HCT116 (cell line): Measurements from ENCODE around the gene PAX8. TPM values are rescaled to one million over a fixed set of nuclear protein-coding genes. Genes with fewer than 3 reads are reported as not detected.

ENCODE experiments used
- ATAC-seq: fragments of 200-7000 bp; cut with Tn5 transposase; 2 replicates; pipeline ENCODE4 v1.9.1; 2020; ENCODE audit warnings: mild to moderate bottlenecking, moderate library complexity
- BruUV-seq: library from RNA; stranded (reverse); fragments of 400-500 nt; replicated peaks from 2 replicates; lab custom pipeline; 2021; lab: Mats Ljungman, UMichigan
- CTCF ChIA-PET: fragments of 300-600 bp; sonication (Branson Sonifier 250); formaldehyde crosslinking; loops from one replicate; lab custom pipeline; 2021; ENCODE audit warnings: antibody characterized with exemption; lab: Charles Lee
- POLR2A ChIA-PET: fragments of 300-600, 350-600 bp; sonication (Branson Sonifier 250); formaldehyde crosslinking; loops from one replicate; lab custom pipeline; 2021; ENCODE audit warnings: antibody characterized with exemption; lab: Charles Lee
- RAD21 ChIA-PET, 2 experiments: fragments of 300-600 bp; sonication (Branson Sonifier 250); formaldehyde crosslinking; loops; one replicate each; lab custom pipeline; 2023; ENCODE audit warnings: low total read pairs in 2 of 2; ENCODE audit not compliant: uncharacterized antibody in 2 of 2, unreplicated experiment in 2 of 2, low non-redundant PET in 1 of 2; lab: Charles Lee
- DNase-seq: peaks from one replicate; pipeline ENCODE4 v3.0.0-alpha.2; 2010; ENCODE audit warnings: low read depth, low spot score
- H2AFZ ChIP-seq: fragments of 200-600 bp; shearing (Covaris generic), sonication (generic); 2 replicates; pipeline ENCODE4 v1.6.1; 2017; ENCODE audit warnings: low read depth, mixed run types, mixed read lengths, antibody characterized with exemption, low read length; ENCODE audit not compliant: poor library complexity, severe bottlenecking
- H3K27ac ChIP-seq: 2 replicates; pipeline ENCODE4 v1.5.1; 2012; ENCODE audit warnings: low read depth, low read length
- H3K27me3 ChIP-seq: fragments of 200-600 bp; sonication (generic); 2 replicates; pipeline ENCODE4 v1.6.1; 2016; ENCODE audit warnings: mixed run types, low read length, mixed read lengths; ENCODE audit not compliant: insufficient read depth
- H3K36me3 ChIP-seq, 2 experiments: fragments of 200-500 bp in 1 of 2; fragments of 200-600 bp in 1 of 2; sonication (Bioruptor generic) in 1 of 2; sonication (generic) in 1 of 2; 2 replicates each; pipeline versions ENCODE4 v1.5.1 to v1.6.1; 2014 to 2016; ENCODE audit warnings: low read length in 2 of 2, inconsistent platforms in 1 of 2, mixed read lengths in 1 of 2, mixed run types in 1 of 2; ENCODE audit not compliant: insufficient read depth in 2 of 2, control insufficient read depth in 1 of 2
- H3K4me1 ChIP-seq, 2 experiments: fragments of 200-600 bp in 1 of 2; sonication (generic) in 1 of 2; 2 replicates each; pipeline versions ENCODE4 v1.5.1 to v1.6.1; 2012 to 2017; ENCODE audit warnings: low read length in 2 of 2, inconsistent platforms in 1 of 2, mild to moderate bottlenecking in 1 of 2, mixed read lengths in 1 of 2, mixed run types in 1 of 2, moderate library complexity in 1 of 2; ENCODE audit not compliant: insufficient read depth in 2 of 2, control insufficient read depth in 1 of 2
- H3K4me2 ChIP-seq: fragments of 200-600 bp; sonication (generic); 2 replicates; pipeline ENCODE4 v1.6.1; 2017; ENCODE audit warnings: mixed run types, low read length, mixed read lengths
- H3K4me3 ChIP-seq, 2 experiments: fragments of 200-600 bp in 1 of 2; sonication (generic) in 1 of 2; replicated peaks in 1 of 2; 2 replicates each; pipeline ENCODE4 v1.5.1; 2011 to 2016; ENCODE audit warnings: low read length in 2 of 2, control low read depth in 1 of 2, low read depth in 1 of 2, mild to moderate bottlenecking in 1 of 2, mixed read lengths in 1 of 2, mixed run types in 1 of 2
- H3K79me2 ChIP-seq: fragments of 200-600 bp; sonication (generic); 2 replicates; pipeline ENCODE4 v1.6.1; 2017; ENCODE audit warnings: mild to moderate bottlenecking, mixed run types, low read length, moderate library complexity, mixed read lengths; ENCODE audit not compliant: insufficient read depth
- H3K9ac ChIP-seq: fragments of 200-600 bp; sonication (generic); 2 replicates; pipeline ENCODE4 v1.6.1; 2016; ENCODE audit warnings: low read length, mixed read lengths
- H3K9me2 ChIP-seq: fragments of 200-600 bp; sonication (generic), shearing (Covaris generic); 2 replicates; pipeline ENCODE4 v1.6.1; 2017; ENCODE audit warnings: mixed run types, mild to moderate bottlenecking, moderate library complexity; ENCODE audit not compliant: insufficient read depth
- H3K9me3 ChIP-seq, 2 experiments: fragments of 200-500 bp in 1 of 2; fragments of 200-600 bp in 1 of 2; sonication (Bioruptor generic) in 1 of 2; sonication (generic) in 1 of 2; 2 replicates each; pipeline ENCODE4 v1.6.1; 2014 to 2017; ENCODE audit warnings: low read length in 2 of 2, mixed read lengths in 2 of 2, inconsistent platforms in 1 of 2, low read depth in 1 of 2, mild to moderate bottlenecking in 1 of 2, mixed run types in 1 of 2, moderate library complexity in 1 of 2; ENCODE audit not compliant: control insufficient read depth in 1 of 2, insufficient read depth in 1 of 2
- H4K20me1 ChIP-seq: fragments of 200-600 bp; sonication (generic), shearing (Covaris generic); 2 replicates; pipeline ENCODE4 v1.6.1; 2017; ENCODE audit warnings: mixed run types, mild to moderate bottlenecking, moderate library complexity; ENCODE audit not compliant: insufficient read depth
- ATF3 ChIP-seq: IDR thresholded peaks from 2 replicates; pipeline ENCODE4 v1.6.1; 2012
- FOSL1 ChIP-seq: IDR thresholded peaks from 2 replicates; pipeline ENCODE4 v1.6.1; 2012; ENCODE audit warnings: low read depth
- JUND ChIP-seq: IDR thresholded peaks from 2 replicates; pipeline ENCODE4 v1.6.1; 2012
- POLR2AphosphoS5 ChIP-seq: IDR thresholded peaks from 2 replicates; pipeline ENCODE4 v1.6.1; 2011; ENCODE audit warnings: mild to moderate bottlenecking, low read depth, low read length, moderate library complexity
- SIN3A ChIP-seq: IDR thresholded peaks from 2 replicates; pipeline ENCODE4 v1.6.1; 2012; ENCODE audit warnings: low read depth
- SP1 ChIP-seq: IDR thresholded peaks from 2 replicates; pipeline ENCODE4 v1.6.1; 2012; ENCODE audit warnings: low read depth
- TCF7L2 ChIP-seq: IDR thresholded peaks from 2 replicates; pipeline ENCODE4 v1.7.0; 2011; ENCODE audit warnings: borderline replicate concordance, inconsistent platforms; ENCODE audit not compliant: insufficient read depth, insufficient read length; ENCODE audit errors: extremely low read depth
- YY1 ChIP-seq: IDR thresholded peaks from 2 replicates; pipeline ENCODE4 v1.6.1; 2011; ENCODE audit warnings: low read length, low read depth, moderate library complexity, mild to moderate bottlenecking; ENCODE audit not compliant: insufficient replicate concordance; ENCODE audit errors: extremely low read depth
- ZNF274 ChIP-seq: fragments of 200-500 bp; sonication (Bioruptor generic); IDR thresholded peaks from 2 replicates; pipeline ENCODE4 v1.6.1; 2014; ENCODE audit warnings: mild to moderate bottlenecking, low read depth, low read length, inconsistent platforms
- intact Hi-C: fragments of 100-400 bp; cut with micrococcal nuclease; formaldehyde crosslinking; loops from 2 replicates; pipeline ENCODE4 v1.10.0; 2022
- total RNA-seq: library from RNA; stranded (reverse); gene quantifications from one replicate; pipeline ENCODE4 v1.2.1, GENCODE V29; 2021; ENCODE audit not compliant: unreplicated experiment
- TF ChIP-seq, protein P1 (sequence below): IDR thresholded peaks from 2 replicates; pipeline ENCODE4 v1.6.1; 2012
- TF ChIP-seq, protein P2 (sequence below), 3 experiments: fragments of 200-600 bp in 1 of 3; sonication (generic) in 1 of 3; IDR thresholded peaks in 2 of 3; conservative IDR thresholded peaks in 1 of 3; 2 replicates each; pipeline ENCODE4 v1.5.1; 2012 to 2017; ENCODE audit warnings: low read depth in 2 of 3, low read length in 2 of 3, antibody characterized with exemption in 1 of 3, borderline replicate concordance in 1 of 3, control low read depth in 1 of 3, mild to moderate bottlenecking in 1 of 3, mixed read lengths in 1 of 3, mixed run types in 1 of 3, moderate library complexity in 1 of 3; ENCODE audit not compliant: insufficient read depth in 1 of 3

PAX8 gene
- total RNA-seq, 1 experiment from 2014 or later = 4.4 TPM

- CTCF ChIA-PET = no interaction called here
- H3K9me3 ChIP-seq = no peaks in the 10 kb centered on the region
Measured at GRCh38 chr2:113172721-113173541, 105.8 kb downstream of the PAX8 start.

More at GRCh38 chr2:113172721-113173541, 105.8 kb downstream of the PAX8 start:
- H3K27ac ChIP-seq = no peak overlapping the region
- no peak overlapping the region for H2AFZ ChIP-seq
- H4K20me1 ChIP-seq = no peaks in the 10 kb centered on the region
- H3K4me2 ChIP-seq = no peak overlapping the region
- H3K36me3 ChIP-seq = no peaks in the 10 kb centered on the region
- TF ChIP-seq SP1 = no peak
- TF ChIP-seq, protein P1, sequence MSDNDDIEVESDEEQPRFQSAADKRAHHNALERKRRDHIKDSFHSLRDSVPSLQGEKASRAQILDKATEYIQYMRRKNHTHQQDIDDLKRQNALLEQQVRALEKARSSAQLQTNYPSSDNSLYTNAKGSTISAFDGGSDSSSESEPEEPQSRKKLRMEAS = no peak
- TF ChIP-seq FOSL1 = no peak
- TF ChIP-seq ZNF274 = no peak
- no peak for TF ChIP-seq JUND
- TF ChIP-seq, protein P2, sequence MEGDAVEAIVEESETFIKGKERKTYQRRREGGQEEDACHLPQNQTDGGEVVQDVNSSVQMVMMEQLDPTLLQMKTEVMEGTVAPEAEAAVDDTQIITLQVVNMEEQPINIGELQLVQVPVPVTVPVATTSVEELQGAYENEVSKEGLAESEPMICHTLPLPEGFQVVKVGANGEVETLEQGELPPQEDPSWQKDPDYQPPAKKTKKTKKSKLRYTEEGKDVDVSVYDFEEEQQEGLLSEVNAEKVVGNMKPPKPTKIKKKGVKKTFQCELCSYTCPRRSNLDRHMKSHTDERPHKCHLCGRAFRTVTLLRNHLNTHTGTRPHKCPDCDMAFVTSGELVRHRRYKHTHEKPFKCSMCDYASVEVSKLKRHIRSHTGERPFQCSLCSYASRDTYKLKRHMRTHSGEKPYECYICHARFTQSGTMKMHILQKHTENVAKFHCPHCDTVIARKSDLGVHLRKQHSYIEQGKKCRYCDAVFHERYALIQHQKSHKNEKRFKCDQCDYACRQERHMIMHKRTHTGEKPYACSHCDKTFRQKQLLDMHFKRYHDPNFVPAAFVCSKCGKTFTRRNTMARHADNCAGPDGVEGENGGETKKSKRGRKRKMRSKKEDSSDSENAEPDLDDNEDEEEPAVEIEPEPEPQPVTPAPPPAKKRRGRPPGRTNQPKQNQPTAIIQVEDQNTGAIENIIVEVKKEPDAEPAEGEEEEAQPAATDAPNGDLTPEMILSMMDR (IDR thresholded peaks at IDR 0.05 in 2 of 3, conservative IDR thresholded peaks at IDR 0.05 in 1 of 3; ENCODE audit: borderline replicate concordance in 1 of 3, insufficient read depth in 1 of 3, low read depth in 2 of 3, low read length in 2 of 3) = no peak
- no peak for TF ChIP-seq SIN3A
- no peak for TF ChIP-seq YY1
- no peak for TF ChIP-seq TCF7L2
- no peak for TF ChIP-seq POLR2AphosphoS5
- TF ChIP-seq ATF3 = no peak
- H3K27me3 ChIP-seq = no peaks in the 10 kb centered on the region
- BruUV-seq = no TSS peak
- H3K4me1 ChIP-seq = no peaks in the 10 kb centered on the region
- H3K9ac ChIP-seq = no peak overlapping the region
- no peak for DNase-seq
- RAD21 ChIA-PET = no interaction called here
- no peak overlapping the region for H3K4me3 ChIP-seq
- ATAC-seq = no peak
- POLR2A ChIA-PET = no interaction called here
- intact Hi-C loops = no loop called here
- H3K9me2 ChIP-seq = no peaks in the 10 kb centered on the region
- H3K79me2 ChIP-seq = no peaks in the 10 kb centered on the region
